Activated T-helper 17 cell treated with anti-CD3 and anti-CD28 coated beads, Interleukin-2, amount 50 U/mL, for 72 hours (primary cell): Measurements from ENCODE around the gene PGA5. TPM values are rescaled to one million over a fixed set of nuclear protein-coding genes. Genes with fewer than 3 reads are reported as not detected.
"Not testable (repeated sequence)": the region's sequence is repeated elsewhere in the genome, so short reads cannot be mapped to it uniquely, and the experiment has no call there.

Experiments
- ATAC-seq: fragments of 150-1000 bp; cut with Tn5 transposase; replicated peaks from 2 replicates; pipeline ENCODE4 v1.10.0; 2021; ENCODE audit warnings: mild to moderate bottlenecking, moderate library complexity
- H3K27ac Mint-ChIP-seq: one replicate; pipeline ENCODE4 v1.8.0; 2022; ENCODE audit warnings: mixed read lengths
- H3K27me3 Mint-ChIP-seq: one replicate; pipeline ENCODE4 v1.8.0; 2022; ENCODE audit warnings: mixed read lengths
- H3K36me3 Mint-ChIP-seq: one replicate; pipeline ENCODE4 v1.8.0; 2022; ENCODE audit warnings: low read depth, mild to moderate bottlenecking, mixed read lengths
- H3K4me1 Mint-ChIP-seq: one replicate; pipeline ENCODE4 v1.8.0; 2022; ENCODE audit warnings: mixed read lengths
- H3K4me3 Mint-ChIP-seq: one replicate; pipeline ENCODE4 v1.8.0; 2022; ENCODE audit warnings: mild to moderate bottlenecking, mixed read lengths
- H3K9me3 Mint-ChIP-seq: one replicate; pipeline ENCODE4 v1.8.0; 2022; ENCODE audit warnings: mixed read lengths
- total RNA-seq, 2 donors: library from RNA; stranded (reverse); gene quantifications; one replicate each; pipeline ENCODE4 v1.2.3, GENCODE V29; 2022

The PGA5 gene
- total RNA-seq, 2 donors from 2014 or later, result not detected

DNA sequence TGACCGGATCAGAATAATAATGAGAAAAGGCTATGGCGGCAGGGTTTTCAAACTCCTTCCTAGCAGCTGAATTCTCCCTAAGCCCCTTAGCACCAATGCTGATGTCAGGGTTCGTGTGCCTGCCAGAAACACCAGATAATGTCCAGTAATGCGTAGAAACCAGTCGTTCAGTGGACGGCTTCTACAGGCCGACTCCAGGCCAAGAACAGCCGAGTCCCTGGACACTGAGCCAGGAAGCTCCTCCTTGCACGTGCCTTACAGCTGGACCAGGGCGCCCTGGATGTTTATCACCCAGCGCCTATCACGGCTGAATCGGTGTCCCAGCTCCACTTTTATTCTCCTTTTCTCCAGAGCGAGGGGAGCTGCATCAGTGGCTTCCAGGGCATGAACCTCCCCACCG, 28.8 kb upstream of the PGA5 start:
- not testable (repeated sequence) for H3K27ac Mint-ChIP-seq, H3K4me1 Mint-ChIP-seq, ATAC-seq, H3K4me3 Mint-ChIP-seq, H3K36me3 Mint-ChIP-seq, H3K27me3 Mint-ChIP-seq, H3K9me3 Mint-ChIP-seq

- H3K9me3 Mint-ChIP-seq, H3K36me3 Mint-ChIP-seq, H3K27me3 Mint-ChIP-seq, H3K4me1 Mint-ChIP-seq, ATAC-seq, H3K27ac Mint-ChIP-seq, H3K4me3 Mint-ChIP-seq: not testable (repeated sequence)
Measured at GRCh38 chr11:61213711-61214324, 27.2 kb upstream of the PGA5 start.

GRCh38 chr11:61218306-61218705, 22.7 kb upstream of the PGA5 start:
- not testable (repeated sequence) for H3K27me3 Mint-ChIP-seq, H3K4me3 Mint-ChIP-seq, H3K36me3 Mint-ChIP-seq, H3K9me3 Mint-ChIP-seq, H3K27ac Mint-ChIP-seq, H3K4me1 Mint-ChIP-seq
- ATAC-seq, result peak; percentile 82

GRCh38 chr11:61219016-61219415, 22.0 kb upstream of the PGA5 start:
- H3K4me1 Mint-ChIP-seq, H3K4me3 Mint-ChIP-seq, H3K27ac Mint-ChIP-seq, ATAC-seq, H3K27me3 Mint-ChIP-seq, H3K9me3 Mint-ChIP-seq, H3K36me3 Mint-ChIP-seq: not testable (repeated sequence)

- H3K27ac Mint-ChIP-seq, H3K4me1 Mint-ChIP-seq, H3K4me3 Mint-ChIP-seq, H3K36me3 Mint-ChIP-seq, ATAC-seq, H3K27me3 Mint-ChIP-seq, H3K9me3 Mint-ChIP-seq: not testable (repeated sequence)
Measured at GRCh38 chr11:61222047-61222446, 18.9 kb upstream of the PGA5 start, which contains the start of gene PGA4. Gene PGA4 (plus strand): TSS chr11:61222347. CDS start chr11:61222401, 54 bp downstream.

- not testable (repeated sequence) for H3K4me3 Mint-ChIP-seq, H3K36me3 Mint-ChIP-seq, H3K27ac Mint-ChIP-seq, ATAC-seq, H3K27me3 Mint-ChIP-seq, H3K9me3 Mint-ChIP-seq, H3K4me1 Mint-ChIP-seq
Measured at GRCh38 chr11:61222692-61223091, 18.3 kb upstream of the PGA5 start.

DNA sequence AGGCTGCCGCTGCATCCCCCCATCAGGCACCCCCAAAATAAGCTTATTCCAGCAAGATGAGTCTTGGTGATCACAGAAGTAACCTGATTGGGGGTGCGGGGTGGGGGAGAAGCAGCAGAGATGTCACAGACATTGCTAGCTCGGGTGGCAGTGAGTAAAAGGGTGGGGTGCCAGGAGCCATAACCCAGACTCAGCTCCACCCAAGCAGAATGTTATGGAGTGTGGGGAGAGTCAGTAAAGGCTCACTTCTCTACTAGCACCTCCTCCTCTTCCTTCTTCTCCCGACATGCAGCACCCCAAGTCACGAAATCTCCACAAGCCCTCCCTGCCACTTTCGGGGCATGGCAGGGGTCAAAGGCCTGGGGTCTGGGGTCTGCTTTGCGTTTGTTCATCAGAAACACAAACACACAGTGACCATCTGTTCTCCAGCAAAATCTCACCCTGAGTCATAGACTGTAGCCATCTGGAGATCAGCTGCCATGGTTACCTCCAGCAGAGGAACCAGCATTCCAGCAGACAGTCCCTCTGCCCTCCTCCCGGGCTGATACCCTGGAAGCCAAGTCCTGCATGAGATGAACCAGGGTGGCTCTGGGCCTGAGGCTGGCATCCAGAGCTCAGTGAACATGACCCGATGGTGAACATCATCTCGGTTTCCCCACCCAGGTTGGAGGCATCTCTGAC, 14.4 kb upstream of the PGA5 start:
- not testable (repeated sequence) for H3K4me3 Mint-ChIP-seq, H3K27me3 Mint-ChIP-seq

GRCh38 chr11:61229458-61229857, 11.5 kb upstream of the PGA5 start:
- H3K4me1 Mint-ChIP-seq, H3K4me3 Mint-ChIP-seq, H3K9me3 Mint-ChIP-seq, H3K27ac Mint-ChIP-seq, H3K36me3 Mint-ChIP-seq, H3K27me3 Mint-ChIP-seq, ATAC-seq: not testable (repeated sequence)

More for the DNA sequence above, 14.4 kb upstream of the PGA5 start:
- not testable (repeated sequence) for H3K4me1 Mint-ChIP-seq, ATAC-seq, H3K9me3 Mint-ChIP-seq, H3K27ac Mint-ChIP-seq, H3K36me3 Mint-ChIP-seq

GRCh38 chr11:61231033-61231432, 9.9 kb upstream of the PGA5 start:
- H3K4me3 Mint-ChIP-seq, H3K27me3 Mint-ChIP-seq, H3K4me1 Mint-ChIP-seq, H3K9me3 Mint-ChIP-seq, H3K36me3 Mint-ChIP-seq, ATAC-seq, H3K27ac Mint-ChIP-seq: not testable (repeated sequence)

- H3K36me3 Mint-ChIP-seq, H3K4me1 Mint-ChIP-seq, H3K27ac Mint-ChIP-seq, ATAC-seq, H3K27me3 Mint-ChIP-seq, H3K9me3 Mint-ChIP-seq, H3K4me3 Mint-ChIP-seq: not testable (repeated sequence)
Measured at GRCh38 chr11:61231585-61231984, 9.4 kb upstream of the PGA5 start.

- H3K27me3 Mint-ChIP-seq, H3K4me3 Mint-ChIP-seq, H3K4me1 Mint-ChIP-seq, H3K36me3 Mint-ChIP-seq, H3K9me3 Mint-ChIP-seq, ATAC-seq, H3K27ac Mint-ChIP-seq: not testable (repeated sequence)
Measured at GRCh38 chr11:61232548-61233145, 8.3 kb upstream of the PGA5 start.

DNA sequence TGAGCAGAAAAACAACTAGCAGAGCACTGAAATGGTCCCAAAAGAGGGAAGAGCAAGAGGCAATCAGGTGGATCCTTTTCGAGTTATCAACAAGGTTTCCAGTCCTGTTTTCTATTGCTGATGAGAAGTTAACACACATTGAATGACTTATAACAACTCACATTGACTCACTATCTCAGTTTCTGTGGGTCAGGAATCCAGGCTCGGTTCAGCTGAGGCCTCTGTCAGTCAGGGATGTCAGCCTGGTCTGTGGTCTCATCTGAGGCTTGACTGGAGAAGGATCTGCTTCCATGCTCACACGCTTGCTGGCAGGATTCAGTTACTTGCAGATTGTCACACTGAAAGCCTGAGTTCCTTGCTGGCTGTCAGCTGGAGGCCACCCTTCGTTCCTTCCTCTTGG, 3.8 kb upstream of the PGA5 start:
- H3K27me3 Mint-ChIP-seq, H3K4me1 Mint-ChIP-seq, H3K4me3 Mint-ChIP-seq, H3K27ac Mint-ChIP-seq, H3K36me3 Mint-ChIP-seq, H3K9me3 Mint-ChIP-seq: not testable (repeated sequence)
- peak; percentile 79 for ATAC-seq

DNA sequence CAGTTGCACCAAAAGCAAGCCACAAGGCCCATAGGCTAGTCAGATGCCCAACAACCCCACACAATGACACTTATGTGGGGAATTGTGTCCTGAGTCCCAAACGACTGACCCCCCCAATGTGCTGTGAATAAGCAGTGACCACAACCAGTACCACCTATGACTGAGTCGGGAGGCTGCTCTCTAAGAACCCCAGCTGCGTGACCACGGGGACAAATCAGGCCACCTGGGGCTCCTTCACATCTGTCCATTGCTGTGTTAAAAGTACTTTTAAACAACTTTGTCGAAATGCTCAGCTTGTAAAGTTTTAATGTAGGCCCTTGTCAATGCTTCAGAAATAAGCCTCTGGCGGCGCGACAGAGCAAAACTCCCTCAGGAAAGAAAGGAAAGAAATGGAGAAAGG, 687 bp upstream of the PGA5 start:
- not testable (repeated sequence) for H3K27ac Mint-ChIP-seq, H3K36me3 Mint-ChIP-seq, H3K27me3 Mint-ChIP-seq, H3K4me3 Mint-ChIP-seq, ATAC-seq, H3K4me1 Mint-ChIP-seq, H3K9me3 Mint-ChIP-seq

- not testable (repeated sequence) for H3K27me3 Mint-ChIP-seq, H3K9me3 Mint-ChIP-seq, H3K4me1 Mint-ChIP-seq, H3K36me3 Mint-ChIP-seq, H3K4me3 Mint-ChIP-seq, ATAC-seq, H3K27ac Mint-ChIP-seq
Measured at GRCh38 chr11:61241526-61241925, 551 bp downstream of the PGA5 start.

DNA sequence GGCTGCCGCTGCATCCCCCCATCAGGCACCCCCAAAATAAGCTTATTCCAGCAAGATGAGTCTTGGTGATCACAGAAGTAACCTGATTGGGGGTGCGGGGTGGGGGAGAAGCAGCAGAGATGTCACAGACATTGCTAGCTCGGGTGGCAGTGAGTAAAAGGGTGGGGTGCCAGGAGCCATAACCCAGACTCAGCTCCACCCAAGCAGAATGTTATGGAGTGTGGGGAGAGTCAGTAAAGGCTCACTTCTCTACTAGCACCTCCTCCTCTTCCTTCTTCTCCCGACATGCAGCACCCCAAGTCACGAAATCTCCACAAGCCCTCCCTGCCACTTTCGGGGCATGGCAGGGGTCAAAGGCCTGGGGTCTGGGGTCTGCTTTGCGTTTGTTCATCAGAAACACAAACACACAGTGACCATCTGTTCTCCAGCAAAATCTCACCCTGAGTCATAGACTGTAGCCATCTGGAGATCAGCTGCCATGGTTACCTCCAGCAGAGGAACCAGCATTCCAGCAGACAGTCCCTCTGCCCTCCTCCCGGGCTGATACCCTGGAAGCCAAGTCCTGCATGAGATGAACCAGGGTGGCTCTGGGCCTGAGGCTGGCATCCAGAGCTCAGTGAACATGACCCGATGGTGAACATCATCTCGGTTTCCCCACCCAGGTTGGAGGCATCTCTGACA, 4.4 kb downstream of the PGA5 start:
- not testable (repeated sequence) for H3K27ac Mint-ChIP-seq, H3K36me3 Mint-ChIP-seq, ATAC-seq, H3K27me3 Mint-ChIP-seq, H3K4me1 Mint-ChIP-seq, H3K4me3 Mint-ChIP-seq, H3K9me3 Mint-ChIP-seq
